GM21526 (cell line): ENCODE measurements around the gene USP19.

Experiments
- ATAC-seq: cut with Tn5 transposase; IDR thresholded peaks from one replicate; pipeline ENCODE4 v1.9.1; 2021; ENCODE audit warnings: moderate library complexity; ENCODE audit not compliant: unreplicated experiment, low FRiP score

The USP19 gene

GRCh38 chr3:49133226-49133951, 12.8 kb upstream of the USP19 start:
- ATAC-seq = no peak

GRCh38 chr3:49132437-49133225, 12.0 kb upstream of the USP19 start, which contains the start of gene LAMB2:
TSS of gene LAMB2 (minus strand) at chr3:49133050. CDS start at chr3:49132867, 183 bp downstream.
- no peak for ATAC-seq

GRCh38 chr3:49132073-49132436, 11.4 kb upstream of the USP19 start:
- no peak for ATAC-seq

- no peak for ATAC-seq
Measured at GRCh38 chr3:49131576-49131975, 11.0 kb upstream of the USP19 start.

- ATAC-seq = no peak
Measured at GRCh38 chr3:49131040-49131439, 10.4 kb upstream of the USP19 start.

- no peak for ATAC-seq
Measured at GRCh38 chr3:49124991-49125670, 4.5 kb upstream of the USP19 start.

- ATAC-seq = no peak
Measured at GRCh38 chr3:49124203-49124602, 3.6 kb upstream of the USP19 start.

- ATAC-seq = no peak
Measured at GRCh38 chr3:49123687-49124086, 3.1 kb upstream of the USP19 start.

- ATAC-seq = no peak
Measured at GRCh38 chr3:49122886-49123545, 2.4 kb upstream of the USP19 start.

GRCh38 chr3:49122451-49122850, 1.8 kb upstream of the USP19 start:
- no peak for ATAC-seq

GRCh38 chr3:49122022-49122421, 1.4 kb upstream of the USP19 start:
- no peak for ATAC-seq

GRCh38 chr3:49121132-49121736, 611 bp upstream of the USP19 start:
- peak; percentile 2 for ATAC-seq

- ATAC-seq = no peak
Measured at GRCh38 chr3:49120096-49120437, 556 bp downstream of the USP19 start.

- ATAC-seq = no peak
Measured at GRCh38 chr3:49119439-49119838, 1.2 kb downstream of the USP19 start.

- ATAC-seq = no peak
Measured at GRCh38 chr3:49119036-49119435, 1.6 kb downstream of the USP19 start.

- no peak for ATAC-seq
Measured at GRCh38 chr3:49112262-49112661, 8.4 kb downstream of the USP19 start.

GRCh38 chr3:49111347-49111746, 9.3 kb downstream of the USP19 start:
- ATAC-seq = no peak

- ATAC-seq = no peak
Measured at GRCh38 chr3:49110780-49111179, 9.8 kb downstream of the USP19 start.

- ATAC-seq = no peak
Measured at GRCh38 chr3:49108346-49108745, 12.3 kb downstream of the USP19 start.

GRCh38 chr3:49104427-49105291, 16.0 kb downstream of the USP19 start, which contains the start of gene QARS1:
TSS of gene QARS1 (minus strand) at chr3:49104757. CDS start at chr3:49104733, 24 bp downstream.
- ATAC-seq = peak; percentile 69
